KBM-7 (cell line): Measurements from ENCODE around the gene COPS6.

Source experiments
- DNase-seq: peaks from one replicate; pipeline ENCODE4 v3.0.0-alpha.2; 2015
- in situ Hi-C: fragments of 300-500 bp; cut with MboI; formaldehyde crosslinking; loops from 2 replicates; pipeline ENCODE4 v1.14.3; 2020; ENCODE audit warnings: low sequenced_read_pairs, low pct_unique_long_range_greater_than_20kb, mixed read lengths

Gene COPS6

GRCh38 chr7:100088621-100089457, at the start of gene COPS6:
COPS6 (plus strand) TSS chr7:100088969; CDS start chr7:100088991, 22 bp downstream.
- in situ Hi-C loops: no loop called here
- peak; percentile 73 for DNase-seq

GRCh38 chr7:100040575-100040974, 48.2 kb upstream of the COPS6 start:
- no peak for DNase-seq
- in situ Hi-C loops: no loop called here

- in situ Hi-C loops: no loop called here
- DNase-seq: peak; percentile 32
Observed at GRCh38 chr7:100044718-100045117, 44.1 kb upstream of the COPS6 start.

GRCh38 chr7:100048680-100049079, 40.1 kb upstream of the COPS6 start:
- in situ Hi-C loops: no loop called here
- DNase-seq: no peak

- in situ Hi-C loops: no loop called here
- peak; percentile 86 for DNase-seq
Observed at GRCh38 chr7:100049441-100050291, 39.1 kb upstream of the COPS6 start, which contains the start of gene ZSCAN21. ZSCAN21 (plus strand) TSS chr7:100049774; CDS start chr7:100057007, 7,233 bp downstream.

- no peak for DNase-seq
- in situ Hi-C loops: no loop called here
Observed at GRCh38 chr7:100051611-100052010, 37.2 kb upstream of the COPS6 start.

- in situ Hi-C loops: no loop called here
- peak; percentile 77 for DNase-seq
Observed at GRCh38 chr7:100053215-100053614, 35.6 kb upstream of the COPS6 start.

- in situ Hi-C loops: no loop called here
- no peak for DNase-seq
Observed at GRCh38 chr7:100057006-100057405, 31.8 kb upstream of the COPS6 start.

GRCh38 chr7:100059251-100059739, 29.5 kb upstream of the COPS6 start:
- DNase-seq: no peak
- in situ Hi-C loops: no loop called here

GRCh38 chr7:100061518-100062193, 27.1 kb upstream of the COPS6 start:
- in situ Hi-C loops: no loop called here
- DNase-seq: no peak

GRCh38 chr7:100063376-100063775, 25.4 kb upstream of the COPS6 start:
- no peak for DNase-seq

GRCh38 chr7:100064162-100064561, 24.6 kb upstream of the COPS6 start:
- in situ Hi-C loops: no loop called here
- no peak for DNase-seq

More at GRCh38 chr7:100063376-100063775, 25.4 kb upstream of the COPS6 start:
- in situ Hi-C loops: no loop called here

- in situ Hi-C loops: no loop called here
- no peak for DNase-seq
Observed at GRCh38 chr7:100065452-100066186, 23.1 kb upstream of the COPS6 start.

- DNase-seq: no peak
- in situ Hi-C loops: no loop called here
Observed at GRCh38 chr7:100066953-100067352, 21.8 kb upstream of the COPS6 start.

GRCh38 chr7:100069991-100070390, 18.8 kb upstream of the COPS6 start:
- in situ Hi-C loops: no loop called here
- DNase-seq: no peak

- in situ Hi-C loops: no loop called here
Observed at GRCh38 chr7:100071018-100071723, 17.6 kb upstream of the COPS6 start.

GRCh38 chr7:100072462-100072861, 16.3 kb upstream of the COPS6 start:
- no peak for DNase-seq
- in situ Hi-C loops: no loop called here

More at GRCh38 chr7:100071018-100071723, 17.6 kb upstream of the COPS6 start:
- DNase-seq: no peak

GRCh38 chr7:100074841-100075240, 13.9 kb upstream of the COPS6 start:
- in situ Hi-C loops: no loop called here
- DNase-seq: no peak
